ENCODE results near the gene PLEKHF1.
"Not testable (repeated sequence)": the region's sequence is repeated elsewhere in the genome, so short reads cannot be mapped to it uniquely, and the experiment has no call there.

PLEKHF1 gene

GRCh38 chr19:29668746-29669609 lies 3.7 kb downstream of the PLEKHF1 start:
- no peak overlapping the region for H3K27ac Mint-ChIP-seq
- H3K4me1 Mint-ChIP-seq: peaks cover 21% of the 10 kb centered on the region
- H3K9me3 Mint-ChIP-seq: no peaks in the 10 kb centered on the region
- peaks cover 21% of the 10 kb centered on the region for H3K27me3 Mint-ChIP-seq (ENCODE audit: low read depth)
- no peaks in the 10 kb centered on the region for H3K36me3 Mint-ChIP-seq (ENCODE audit: low read depth)
- H3K4me3 Mint-ChIP-seq: no peak overlapping the region
- TF ChIP-seq, protein P1, sequence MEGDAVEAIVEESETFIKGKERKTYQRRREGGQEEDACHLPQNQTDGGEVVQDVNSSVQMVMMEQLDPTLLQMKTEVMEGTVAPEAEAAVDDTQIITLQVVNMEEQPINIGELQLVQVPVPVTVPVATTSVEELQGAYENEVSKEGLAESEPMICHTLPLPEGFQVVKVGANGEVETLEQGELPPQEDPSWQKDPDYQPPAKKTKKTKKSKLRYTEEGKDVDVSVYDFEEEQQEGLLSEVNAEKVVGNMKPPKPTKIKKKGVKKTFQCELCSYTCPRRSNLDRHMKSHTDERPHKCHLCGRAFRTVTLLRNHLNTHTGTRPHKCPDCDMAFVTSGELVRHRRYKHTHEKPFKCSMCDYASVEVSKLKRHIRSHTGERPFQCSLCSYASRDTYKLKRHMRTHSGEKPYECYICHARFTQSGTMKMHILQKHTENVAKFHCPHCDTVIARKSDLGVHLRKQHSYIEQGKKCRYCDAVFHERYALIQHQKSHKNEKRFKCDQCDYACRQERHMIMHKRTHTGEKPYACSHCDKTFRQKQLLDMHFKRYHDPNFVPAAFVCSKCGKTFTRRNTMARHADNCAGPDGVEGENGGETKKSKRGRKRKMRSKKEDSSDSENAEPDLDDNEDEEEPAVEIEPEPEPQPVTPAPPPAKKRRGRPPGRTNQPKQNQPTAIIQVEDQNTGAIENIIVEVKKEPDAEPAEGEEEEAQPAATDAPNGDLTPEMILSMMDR (IDR thresholded peaks at IDR 0.05; ENCODE audit: unreplicated experiment in 3 of 3): no peak

DNA sequence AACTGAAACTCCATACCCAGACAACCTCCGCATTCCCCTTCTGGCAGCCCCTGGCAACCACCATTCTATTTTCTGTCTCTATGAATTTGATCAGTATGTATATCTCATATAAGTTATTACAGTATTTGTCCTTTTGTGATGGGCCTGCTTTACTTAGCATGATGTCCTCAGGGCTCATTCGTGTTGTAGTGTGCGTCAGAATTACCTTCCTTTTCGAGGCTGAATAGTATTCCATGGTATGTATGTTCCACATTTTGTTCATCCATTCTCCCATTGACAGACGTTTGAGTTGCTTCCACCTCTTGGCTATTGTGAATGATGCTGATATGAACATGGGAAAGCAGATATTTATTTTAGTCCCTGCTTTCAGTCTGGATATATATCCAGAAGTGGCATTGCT lies 5.0 kb downstream of the PLEKHF1 start:
- TF ChIP-seq, protein P1 (IDR thresholded peaks at IDR 0.05; ENCODE audit: unreplicated experiment in 3 of 3): no peak
- H3K4me3 Mint-ChIP-seq: no peak overlapping the region

DNA sequence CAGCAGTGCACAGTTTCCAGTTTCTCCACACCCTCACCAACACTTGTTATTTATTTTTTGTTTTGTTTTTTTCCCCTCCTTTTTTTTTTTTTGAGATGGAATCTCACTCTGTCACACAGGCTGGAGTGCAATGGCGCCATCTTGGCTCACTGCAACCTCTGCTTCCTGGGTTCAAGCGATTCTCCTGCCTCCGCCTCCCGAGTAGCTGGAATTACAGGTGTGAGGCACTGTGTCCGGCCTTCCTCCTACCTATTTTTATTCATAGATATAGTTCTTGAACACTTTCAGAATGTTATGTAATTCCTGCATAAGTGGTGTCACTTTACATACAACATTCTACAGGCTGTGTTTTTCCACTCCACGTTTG lies 5.7 kb downstream of the PLEKHF1 start:
- not testable (repeated sequence) for H3K27ac Mint-ChIP-seq; H3K4me3 Mint-ChIP-seq; H3K36me3 Mint-ChIP-seq (ENCODE audit: low read depth); H3K9me3 Mint-ChIP-seq
- Mint-ChIP-seq H3K27me3 (ENCODE audit: low read depth) (peaks cover 18% of the 10 kb centered on the region), H3K4me1 (peaks cover 15% of the 10 kb centered on the region)

More for the DNA sequence above, 5.0 kb downstream of the PLEKHF1 start:
- H3K36me3 Mint-ChIP-seq (ENCODE audit: low read depth): no peaks in the 10 kb centered on the region
- peaks cover 15% of the 10 kb centered on the region for H3K4me1 Mint-ChIP-seq
- H3K27me3 Mint-ChIP-seq (ENCODE audit: low read depth): peaks cover 18% of the 10 kb centered on the region
- no peaks in the 10 kb centered on the region for H3K9me3 Mint-ChIP-seq
- no peak overlapping the region for H3K27ac Mint-ChIP-seq

- no peaks in the 10 kb centered on the region for H3K36me3 Mint-ChIP-seq (ENCODE audit: low read depth)
- TF ChIP-seq, protein P1 (IDR thresholded peaks at IDR 0.05; ENCODE audit: unreplicated experiment in 3 of 3): no peak
- H3K27me3 Mint-ChIP-seq (ENCODE audit: low read depth): peaks cover 14% of the 10 kb centered on the region
Observed at GRCh38 chr19:29671393-29672160, 6.3 kb downstream of the PLEKHF1 start.

DNA sequence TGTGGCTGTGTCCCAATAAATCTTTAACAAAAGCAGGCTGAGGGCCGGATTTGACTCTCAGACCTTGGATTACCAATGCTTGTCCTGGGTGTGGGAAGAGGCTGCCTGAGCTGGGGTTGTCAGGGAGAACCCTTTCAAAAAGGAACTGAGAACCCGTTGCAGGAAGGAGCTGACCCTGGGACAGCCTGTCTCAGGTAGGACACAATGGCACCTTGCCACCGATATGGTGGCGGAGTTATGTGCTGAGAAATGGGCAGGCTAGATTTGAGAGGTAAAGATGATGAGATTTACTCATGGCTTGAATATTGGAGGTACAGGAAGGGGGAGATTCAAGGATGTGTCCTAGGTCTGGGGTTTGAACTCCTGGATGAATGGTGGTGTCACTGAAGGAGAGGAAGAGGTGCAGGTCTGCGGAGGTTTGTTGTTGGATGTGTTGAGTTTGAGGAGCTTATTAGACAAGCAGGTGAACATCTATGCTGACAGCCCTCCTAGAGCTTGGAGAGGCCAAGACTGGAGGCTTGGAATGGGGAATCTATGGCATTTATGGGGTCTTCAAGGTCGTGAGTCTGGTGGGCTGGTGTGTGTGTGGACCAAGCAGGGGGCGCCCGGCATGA lies 7.2 kb downstream of the PLEKHF1 start:
- Mint-ChIP-seq H3K4me1 (peaks cover 6% of the 10 kb centered on the region), H3K4me3 (no peak overlapping the region), H3K27ac (no peak overlapping the region), H3K9me3 (no peaks in the 10 kb centered on the region), H3K36me3 (ENCODE audit: low read depth) (no peaks in the 10 kb centered on the region), H3K27me3 (ENCODE audit: low read depth) (peaks cover 11% of the 10 kb centered on the region)
- TF ChIP-seq, protein P1 (IDR thresholded peaks at IDR 0.05; ENCODE audit: unreplicated experiment in 3 of 3): no peak

More at GRCh38 chr19:29671393-29672160, 6.3 kb downstream of the PLEKHF1 start:
- H3K4me3 Mint-ChIP-seq: no peak overlapping the region
- H3K9me3 Mint-ChIP-seq: no peaks in the 10 kb centered on the region
- H3K27ac Mint-ChIP-seq: peak overlapping the region in 1 of 3 experiments; percentile 70
- H3K4me1 Mint-ChIP-seq: peaks cover 13% of the 10 kb centered on the region

- Mint-ChIP-seq H3K4me3 (no peak overlapping the region), H3K4me1 (peaks cover 6% of the 10 kb centered on the region), H3K27ac (no peak overlapping the region), H3K27me3 (ENCODE audit: low read depth) (peaks cover 11% of the 10 kb centered on the region), H3K9me3 (no peaks in the 10 kb centered on the region), H3K36me3 (ENCODE audit: low read depth) (no peaks in the 10 kb centered on the region)
- TF ChIP-seq, protein P1 (IDR thresholded peaks at IDR 0.05; ENCODE audit: unreplicated experiment in 3 of 3): no peak
Observed at GRCh38 chr19:29672933-29673336, 7.7 kb downstream of the PLEKHF1 start.

All from nephron (organoid).